Neuronal stem cell (in vitro differentiated cells): ENCODE results near the gene CELF3.

Experiments
- DNase-seq: peaks from one replicate; pipeline ENCODE4 v3.0.0-alpha.2; 2013; ENCODE audit warnings: low spot score
- H2AFZ ChIP-seq: one replicate; pipeline ENCODE4 v1.6.1; 2013; ENCODE audit warnings: mild to moderate bottlenecking, low read length, inconsistent platforms
- H2AK5ac ChIP-seq: 2 replicates; pipeline ENCODE4 v1.6.1; 2013; ENCODE audit warnings: low read depth, mild to moderate bottlenecking, inconsistent platforms, low read length, moderate library complexity, mixed read lengths
- H2BK120ac ChIP-seq: 2 replicates; pipeline ENCODE4 v1.6.1; 2013; ENCODE audit warnings: low read depth, mild to moderate bottlenecking, inconsistent platforms, low read length, moderate library complexity, mixed read lengths
- H2BK12ac ChIP-seq: one replicate; pipeline ENCODE4 v1.6.1; 2013; ENCODE audit warnings: low read length, inconsistent platforms
- H2BK15ac ChIP-seq: 2 replicates; pipeline ENCODE4 v1.6.1; 2013; ENCODE audit warnings: mild to moderate bottlenecking, low read length, inconsistent platforms, mixed read lengths
- H2BK5ac ChIP-seq: one replicate; pipeline ENCODE4 v1.6.1; 2013; ENCODE audit warnings: inconsistent platforms, mild to moderate bottlenecking, low read length, moderate library complexity
- H3K14ac ChIP-seq: one replicate; pipeline ENCODE4 v1.6.1; 2013; ENCODE audit warnings: low read length, inconsistent platforms
- H3K18ac ChIP-seq: 2 replicates; pipeline ENCODE4 v1.6.1; 2013; ENCODE audit warnings: low read length, inconsistent platforms
- H3K23ac ChIP-seq: 2 replicates; pipeline ENCODE4 v1.6.1; 2013; ENCODE audit warnings: low read depth, mild to moderate bottlenecking, mixed read lengths, low read length, inconsistent platforms; ENCODE audit not compliant: poor library complexity
- H3K27ac ChIP-seq: replicated peaks from 3 replicates; pipeline ENCODE4 v1.5.1; 2013; ENCODE audit warnings: low read length, inconsistent platforms
- H3K27me3 ChIP-seq, 3 experiments: 2 replicates each; pipeline ENCODE4 v1.6.1; 2013; ENCODE audit warnings: low read length in 3 of 3, mild to moderate bottlenecking in 2 of 3, inconsistent platforms in 1 of 3, low read depth in 1 of 3, mixed read lengths in 1 of 3, moderate library complexity in 1 of 3; ENCODE audit not compliant: control insufficient read depth in 3 of 3, insufficient read depth in 3 of 3
- H3K36me3 ChIP-seq, 2 donors: replicated peaks in 1 of 2; 2 replicates each; pipeline ENCODE4 v1.6.1; 2013; ENCODE audit warnings: low read length in 2 of 2; ENCODE audit not compliant: control insufficient read depth in 2 of 2, insufficient read depth in 2 of 2
- H3K4ac ChIP-seq: 2 replicates; pipeline ENCODE4 v1.6.1; 2013; ENCODE audit warnings: inconsistent platforms, mild to moderate bottlenecking, low read length, moderate library complexity
- H3K4me1 ChIP-seq, 2 donors: 1 replicate in 1 of 2; 2 replicates in 1 of 2; pipeline ENCODE4 v1.6.1; 2013; ENCODE audit warnings: low read length in 2 of 2, low read depth in 1 of 2; ENCODE audit not compliant: control insufficient read depth in 2 of 2, insufficient read depth in 1 of 2
- H3K4me2 ChIP-seq: one replicate; pipeline ENCODE4 v1.6.1; 2013; ENCODE audit warnings: mild to moderate bottlenecking, low read length, inconsistent platforms; ENCODE audit not compliant: insufficient read depth, poor library complexity, severe bottlenecking
- H3K4me3 ChIP-seq, 2 donors: 2 replicates each; pipeline ENCODE4 v1.5.1; 2013; ENCODE audit warnings: low read length in 2 of 2, mild to moderate bottlenecking in 2 of 2, inconsistent platforms in 1 of 2, moderate library complexity in 1 of 2
- H3K79me1 ChIP-seq: one replicate; pipeline ENCODE4 v1.6.1; 2013; ENCODE audit warnings: low read depth, mild to moderate bottlenecking, inconsistent platforms, low read length, moderate library complexity
- H3K9ac ChIP-seq: one replicate; pipeline ENCODE4 v1.6.1; 2013; ENCODE audit warnings: mild to moderate bottlenecking, low read depth, low read length, inconsistent platforms; ENCODE audit not compliant: poor library complexity
- H3K9me3 ChIP-seq, 2 donors: replicated peaks in 1 of 2; 2 replicates each; pipeline versions ENCODE3 to v1.6.1; 2013; ENCODE audit warnings: low read length in 2 of 2, mild to moderate bottlenecking in 2 of 2, inconsistent platforms in 1 of 2, low read depth in 1 of 2, mixed read lengths in 1 of 2, moderate library complexity in 1 of 2; ENCODE audit not compliant: control insufficient read depth in 2 of 2, insufficient read depth in 1 of 2
- H4K8ac ChIP-seq: one replicate; pipeline ENCODE4 v1.6.1; 2013; ENCODE audit warnings: low read depth, mild to moderate bottlenecking, inconsistent platforms, low read length, moderate library complexity
- H4K91ac ChIP-seq: one replicate; pipeline ENCODE4 v1.6.1; 2013; ENCODE audit warnings: low read length, low read depth, mild to moderate bottlenecking, inconsistent platforms; ENCODE audit not compliant: poor library complexity
- WGBS, 2 donors: extraction: QIAGEN DNeasy Blood & Tissue Kit; methylation state at CpG; one replicate each; pipeline ENCODE4 v1.1.7; 2013; ENCODE audit warnings: missing lambda C conversion rate in 2 of 2, mixed read lengths in 1 of 2; ENCODE audit not compliant: insufficient read length in 2 of 2, insufficient replicate concordance in 1 of 2; ENCODE audit errors: extremely low coverage in 2 of 2; 5-methylcytosine and 5-hydroxymethylcytosine counted together

CELF3 gene

GRCh38 chr1:151720554-151720953 lies 4.0 kb upstream of the CELF3 start:
- DNase-seq = no peak
- Histone ChIP-seq H3K27ac (no peak overlapping the region), H2AK5ac (no peak overlapping the region), H3K18ac (no peak overlapping the region), H4K8ac (no peak overlapping the region), H2BK12ac (no peak overlapping the region), H2AFZ (no peak overlapping the region), H3K4me3 (no peak overlapping the region), H2BK120ac (no peak overlapping the region), H3K4me1 (peaks cover 22 to 30% of the 10 kb centered on the region in 2 donors), H3K9me3 (peaks cover 0 to 5% of the 10 kb centered on the region in 2 donors), H3K9ac (no peak overlapping the region), H3K23ac (no peak overlapping the region), H4K91ac (no peak overlapping the region), H3K36me3 (no peaks in the 10 kb centered on the region), H3K4me2 (peak overlapping the region; percentile 22), H2BK5ac (no peak overlapping the region), H3K79me1 (no peaks in the 10 kb centered on the region), H3K27me3 (peaks cover 0 to 75% (median 14%) of the 10 kb centered on the region in 3 experiments), H2BK15ac (no peak overlapping the region), H3K14ac (no peak overlapping the region), H3K4ac (no peak overlapping the region)
- no CpG with 5 or more reads among the region's 5 CpGs for WGBS, 2 donors

- H3K9ac ChIP-seq = no peak overlapping the region
- H2BK15ac ChIP-seq = no peak overlapping the region
- no peak overlapping the region for H3K27ac ChIP-seq
- H3K18ac ChIP-seq = no peak overlapping the region
- H4K8ac ChIP-seq = no peak overlapping the region
- H3K4me1 ChIP-seq = peaks cover 27 to 34% of the 10 kb centered on the region in 2 donors
- H3K4me2 ChIP-seq = no peak overlapping the region
- no peak overlapping the region for H2BK5ac ChIP-seq
- no peak overlapping the region for H2AFZ ChIP-seq
- peaks cover 0 to 5% of the 10 kb centered on the region in 2 donors for H3K9me3 ChIP-seq
- no peak for DNase-seq
- H3K36me3 ChIP-seq = no peaks in the 10 kb centered on the region
- no peaks in the 10 kb centered on the region for H3K79me1 ChIP-seq
- no peak overlapping the region for H4K91ac ChIP-seq
- no peak overlapping the region for H3K14ac ChIP-seq
- no peak overlapping the region for H3K4ac ChIP-seq
- no peak overlapping the region for H2BK120ac ChIP-seq
- no peak overlapping the region for H2BK12ac ChIP-seq
- H3K4me3 ChIP-seq = no peak overlapping the region
- no CpG with 5 or more reads among the region's 1 CpG for WGBS, 2 donors
- no peak overlapping the region for H3K23ac ChIP-seq
- H2AK5ac ChIP-seq = no peak overlapping the region
- H3K27me3 ChIP-seq = peaks cover 0 to 73% (median 14%) of the 10 kb centered on the region in 3 experiments
Observed at GRCh38 chr1:151720125-151720524, 3.5 kb upstream of the CELF3 start.

GRCh38 chr1:151718666-151719065 lies 2.1 kb upstream of the CELF3 start:
- no peak overlapping the region for H3K23ac ChIP-seq
- H3K4me1 ChIP-seq = peaks cover 31 to 38% of the 10 kb centered on the region in 2 donors
- H3K18ac ChIP-seq = no peak overlapping the region
- no peaks in the 10 kb centered on the region for H3K36me3 ChIP-seq
- WGBS, 2 donors = no CpG with 5 or more reads among the region's 4 CpGs
- H3K9ac ChIP-seq = no peak overlapping the region
- H2AK5ac ChIP-seq = no peak overlapping the region
- no peak overlapping the region for H4K91ac ChIP-seq
- peaks cover 0 to 68% (median 14%) of the 10 kb centered on the region in 3 experiments for H3K27me3 ChIP-seq
- no peak overlapping the region for H2BK12ac ChIP-seq
- H3K4ac ChIP-seq = no peak overlapping the region
- no peaks in the 10 kb centered on the region for H3K79me1 ChIP-seq
- no peak overlapping the region for H2BK5ac ChIP-seq
- H3K27ac ChIP-seq = no peak overlapping the region
- no peak overlapping the region for H4K8ac ChIP-seq
- no peak overlapping the region for H3K4me2 ChIP-seq
- no peak overlapping the region for H3K4me3 ChIP-seq
- no peak overlapping the region for H2BK120ac ChIP-seq
- DNase-seq = no peak
- no peak overlapping the region for H3K14ac ChIP-seq
- no peak overlapping the region for H2BK15ac ChIP-seq
- no peak overlapping the region for H2AFZ ChIP-seq
- peaks cover 0 to 5% of the 10 kb centered on the region in 2 donors for H3K9me3 ChIP-seq

- H3K36me3 ChIP-seq = no peaks in the 10 kb centered on the region
- no peak overlapping the region for H2BK15ac ChIP-seq
- H2BK12ac ChIP-seq = no peak overlapping the region
- no peak overlapping the region for H3K9ac ChIP-seq
- H3K27ac ChIP-seq = no peak overlapping the region
- H3K4me2 ChIP-seq = no peak overlapping the region
- no peak for DNase-seq
- no peak overlapping the region for H3K4ac ChIP-seq
- H3K27me3 ChIP-seq = peaks cover 0 to 65% (median 14%) of the 10 kb centered on the region in 3 experiments
- no peak overlapping the region for H3K14ac ChIP-seq
- no peak overlapping the region for H3K4me3 ChIP-seq
- no peak overlapping the region for H2AK5ac ChIP-seq
- peaks cover 0 to 5% of the 10 kb centered on the region in 2 donors for H3K9me3 ChIP-seq
- no peak overlapping the region for H4K8ac ChIP-seq
- no peaks in the 10 kb centered on the region for H3K79me1 ChIP-seq
- H4K91ac ChIP-seq = no peak overlapping the region
- WGBS, 2 donors = no CpG with 5 or more reads among the region's 4 CpGs
- no peak overlapping the region for H2BK5ac ChIP-seq
- H3K18ac ChIP-seq = no peak overlapping the region
- peaks cover 31 to 38% of the 10 kb centered on the region in 2 donors for H3K4me1 ChIP-seq
- no peak overlapping the region for H2AFZ ChIP-seq
- no peak overlapping the region for H3K23ac ChIP-seq
- H2BK120ac ChIP-seq = no peak overlapping the region
Observed at GRCh38 chr1:151718011-151718431, 1.4 kb upstream of the CELF3 start.
